GM10248 (cell line): ENCODE measurements around the gene FGD4.

Source experiments
- CTCF ChIA-PET: fragments of 300-600 bp; sonication (Branson Sonifier 250); formaldehyde crosslinking; extraction: SDS; loops from one replicate; lab custom pipeline; 2021; ENCODE audit warnings: antibody characterized with exemption; lab: Yijun Ruan, JAX
- POLR2A ChIA-PET: fragments of 350-650 bp; sonication (Branson Sonifier 250); formaldehyde crosslinking; extraction: SDS; loops from one replicate; lab custom pipeline; 2020; ENCODE audit warnings: antibody characterized with exemption; lab: Yijun Ruan, JAX
- DNase-seq: peaks from one replicate; pipeline ENCODE4 v3.0.0; 2012; ENCODE audit errors: extremely low spot score
- CTCF ChIP-seq: IDR thresholded peaks from 2 replicates; pipeline ENCODE4 v1.5.1; 2012; ENCODE audit warnings: mild to moderate bottlenecking, low read depth; ENCODE audit errors: extremely low read depth, missing control alignments, control extremely low read depth

FGD4 gene

GRCh38 chr12:32666018-32666417, 266.7 kb downstream of the FGD4 start:
- no peak for TF ChIP-seq CTCF
- ChIA-PET POLR2A (no interaction called here), CTCF (interaction anchor here (1.0 to 1.1 kb wide), 2 partner anchors 9 to 23 kb away, joined by 3 read pairs; no protein-coding TSS in a partner anchor)
- no peak for DNase-seq

- ChIA-PET POLR2A (no interaction called here), CTCF (interaction anchor here (1.4 to 3.6 kb wide), 2 partner anchors 19 to 213 kb away, joined by 5 to 18 read pairs; no protein-coding TSS in a partner anchor)
- no peak for DNase-seq
- TF ChIP-seq CTCF: no peak
Measured at GRCh38 chr12:32669584-32669983, 270.2 kb downstream of the FGD4 start.

- CTCF ChIA-PET: interaction anchor here (0.8 to 3.6 kb wide), 21 partner anchors 8 to 1019 kb away, joined by 3 to 49 read pairs (median 5); partner anchors contain the start of gene YARS2
- peak; percentile 75 for TF ChIP-seq CTCF
- peak; percentile 66 for DNase-seq
- POLR2A ChIA-PET: no interaction called here
Measured at GRCh38 chr12:32671930-32672780, 272.8 kb downstream of the FGD4 start.

GRCh38 chr12:32679091-32679919, 279.9 kb downstream of the FGD4 start, which contains the start of gene DNM1L:
Gene DNM1L, plus strand, starts transcription at chr12:32679301. Its CDS starts 63 bp downstream, at chr12:32679364.
- ChIA-PET POLR2A (interaction anchor here (0.7 kb wide), 1 partner anchor 76 kb away, joined by 3 read pairs; the partner anchor contains the start of gene YARS2), CTCF (interaction anchor here (1.2 to 1.8 kb wide), 3 partner anchors 11 to 76 kb away, joined by 3 to 7 read pairs (median 6); partner anchors contain the start of gene YARS2)

GRCh38 chr12:32679920-32680237, 280.5 kb downstream of the FGD4 start:
- DNase-seq: no peak

More at GRCh38 chr12:32679091-32679919, 279.9 kb downstream of the FGD4 start, which contains the start of gene DNM1L:
- TF ChIP-seq CTCF: no peak
- peak; percentile 97 for DNase-seq

More at GRCh38 chr12:32679920-32680237, 280.5 kb downstream of the FGD4 start:
- CTCF ChIA-PET: interaction anchor here (1.2 kb wide), 1 partner anchor 76 kb away, joined by 6 read pairs; the partner anchor contains the start of gene YARS2
- POLR2A ChIA-PET: no interaction called here
- TF ChIP-seq CTCF: no peak
